HFFc6 (cell line): ENCODE results near the gene PNPLA5. TPM values are rescaled to one million over a fixed set of nuclear protein-coding genes. Genes with fewer than 3 reads are reported as not detected.

ENCODE experiments used
- DNase-seq: peaks from one replicate; pipeline ENCODE4 v3.0.0-alpha.2; 2018
- H3K27ac Mint-ChIP-seq: 2 replicates; pipeline ENCODE4 v1.8.0; 2020; ENCODE audit warnings: mild to moderate bottlenecking, mixed read lengths
- H3K27me3 Mint-ChIP-seq: 2 replicates; pipeline ENCODE4 v1.8.0; 2021; ENCODE audit warnings: mild to moderate bottlenecking, moderate library complexity, mixed read lengths; ENCODE audit not compliant: insufficient read depth
- H3K36me3 Mint-ChIP-seq: 2 replicates; pipeline ENCODE4 v1.8.0; 2021; ENCODE audit warnings: low read depth, mixed read lengths
- H3K4me1 Mint-ChIP-seq: 2 replicates; pipeline ENCODE4 v1.8.0; 2020; ENCODE audit warnings: low read depth, mixed read lengths
- H3K4me3 Mint-ChIP-seq: 2 replicates; pipeline ENCODE4 v1.8.0; 2020; ENCODE audit warnings: mild to moderate bottlenecking, moderate library complexity, mixed read lengths
- H3K9me3 Mint-ChIP-seq: 2 replicates; pipeline ENCODE4 v1.8.0; 2020; ENCODE audit warnings: mild to moderate bottlenecking, mixed read lengths
- CTCF ChIP-seq: fragments of 200-600 bp; sonication (generic); IDR thresholded peaks from 2 replicates; pipeline ENCODE4 v1.5.0; 2021; ENCODE audit warnings: antibody characterized with exemption, mild to moderate bottlenecking
- total RNA-seq, 6 experiments: library from RNA; stranded (reverse); fragmentation: NEBNext Ultra II Directional; extraction: Animal tissue kit (Norgen Biotek cat#: 25700); gene quantifications; 2 replicates in 1 of 6; 3 replicates in 5 of 6; pipeline ENCODE4 v1.2.3, GENCODE V29; 2021

Gene PNPLA5
- total RNA-seq, 6 experiments from 2014 or later, result not detected

- TF ChIP-seq CTCF, result no peak
- no peak overlapping the region for H3K4me3 Mint-ChIP-seq
- peaks cover 4% of the 10 kb centered on the region for H3K27me3 Mint-ChIP-seq
- H3K27ac Mint-ChIP-seq, result no peak overlapping the region
- peak; percentile 20 for DNase-seq
- H3K9me3 Mint-ChIP-seq, result no peaks in the 10 kb centered on the region
- H3K4me1 Mint-ChIP-seq, result no peaks in the 10 kb centered on the region
- H3K36me3 Mint-ChIP-seq, result no peaks in the 10 kb centered on the region
Measured at GRCh38 chr22:43867839-43868635, 23.8 kb downstream of the PNPLA5 start.

GRCh38 chr22:43862882-43863202 is 29.0 kb downstream of the PNPLA5 start:
- Mint-ChIP-seq H3K27me3 (peaks cover 32% of the 10 kb centered on the region), H3K36me3 (no peaks in the 10 kb centered on the region), H3K27ac (no peak overlapping the region), H3K4me3 (no peak overlapping the region), H3K9me3 (no peaks in the 10 kb centered on the region), H3K4me1 (no peaks in the 10 kb centered on the region)
- no peak for DNase-seq
- TF ChIP-seq CTCF, result no peak

- no peaks in the 10 kb centered on the region for H3K9me3 Mint-ChIP-seq
- no peak for DNase-seq
- H3K4me1 Mint-ChIP-seq, result no peaks in the 10 kb centered on the region
- H3K36me3 Mint-ChIP-seq, result no peaks in the 10 kb centered on the region; the same call in 1 of the 2 replicates
- TF ChIP-seq CTCF, result no peak
- no peak within 1 kb of the TSS for H3K27ac Mint-ChIP-seq
- peaks cover 32% of the 10 kb centered on the region for H3K27me3 Mint-ChIP-seq
- no peak within 1 kb of the TSS for H3K4me3 Mint-ChIP-seq
Measured at GRCh38 chr22:43862074-43862881, 29.5 kb downstream of the PNPLA5 start, which contains the start of gene SULT4A1. SULT4A1 (minus strand) TSS chr22:43862513; CDS start chr22:43862382, 131 bp downstream.

GRCh38 chr22:43861529-43861928 is 30.3 kb downstream of the PNPLA5 start:
- Mint-ChIP-seq H3K9me3 (peaks cover 6% of the 10 kb centered on the region), H3K27me3 (peaks cover 32% of the 10 kb centered on the region), H3K4me3 (no peak overlapping the region), H3K36me3 (no peaks in the 10 kb centered on the region; the same call in 1 of the 2 replicates), H3K4me1 (no peaks in the 10 kb centered on the region), H3K27ac (no peak overlapping the region)
- no peak for DNase-seq
- TF ChIP-seq CTCF, result no peak

GRCh38 chr22:43860831-43861230 is 31.0 kb downstream of the PNPLA5 start:
- no peak overlapping the region for H3K27ac Mint-ChIP-seq
- no peaks in the 10 kb centered on the region; the same call in 1 of the 2 replicates for H3K36me3 Mint-ChIP-seq
- no peak for TF ChIP-seq CTCF
- no peak for DNase-seq
- peaks cover 10% of the 10 kb centered on the region for H3K9me3 Mint-ChIP-seq
- no peak overlapping the region for H3K4me3 Mint-ChIP-seq
- H3K4me1 Mint-ChIP-seq, result no peaks in the 10 kb centered on the region
- peaks cover 32% of the 10 kb centered on the region for H3K27me3 Mint-ChIP-seq
